Activated CD8-positive, alpha-beta T cell treated with anti-CD3 and anti-CD28 coated beads for 36 hours (primary cell): ENCODE data around the gene FASLG. TPM values are rescaled to one million over a fixed set of nuclear protein-coding genes. Genes with fewer than 3 reads are reported as not detected.
A peak's percentile ranks its signal among the peaks of the same experiment; 100 is the strongest.

Source experiments
- ATAC-seq: fragments of 200-7000 bp; cut with Tn5 transposase; one replicate; pipeline ENCODE4 v1.10.0; 2021; ENCODE audit warnings: mild to moderate bottlenecking, moderate library complexity
- CTCF ChIA-PET: fragments of 350-600 bp; sonication (Branson Sonifier 250); formaldehyde crosslinking; loops from one replicate; lab custom pipeline; 2021; ENCODE audit warnings: antibody characterized with exemption; lab: Charles Lee
- POLR2A ChIA-PET: fragments of 350-600 bp; sonication (Branson Sonifier 250); formaldehyde crosslinking; loops from one replicate; lab custom pipeline; 2021; ENCODE audit warnings: antibody characterized with exemption; lab: Charles Lee
- DNase-seq: peaks from one replicate; pipeline ENCODE4 v3.0.0-alpha.2; 2020
- H3K27ac Mint-ChIP-seq: one replicate; pipeline ENCODE4 v1.8.0; 2021; ENCODE audit warnings: mild to moderate bottlenecking, mixed read lengths
- H3K27me3 Mint-ChIP-seq: one replicate; pipeline ENCODE4 v1.8.0; 2021; ENCODE audit warnings: mixed read lengths
- H3K36me3 Mint-ChIP-seq: one replicate; pipeline ENCODE4 v1.8.0; 2021; ENCODE audit warnings: low read depth, mixed read lengths
- H3K4me1 Mint-ChIP-seq: one replicate; pipeline ENCODE4 v1.8.0; 2021; ENCODE audit warnings: low read depth, mixed read lengths
- H3K4me3 Mint-ChIP-seq: one replicate; pipeline ENCODE4 v1.8.0; 2021; ENCODE audit warnings: mild to moderate bottlenecking, moderate library complexity, mixed read lengths
- H3K9me3 Mint-ChIP-seq: one replicate; pipeline ENCODE4 v1.8.0; 2021; ENCODE audit warnings: mixed read lengths
- CTCF ChIP-seq: fragments of 200-600 bp; IDR thresholded peaks from one replicate; pipeline ENCODE4 v1.8.0; 2022; ENCODE audit warnings: antibody characterized with exemption, mild to moderate bottlenecking
- intact Hi-C: fragments of 100-400 bp; cut with micrococcal nuclease; formaldehyde crosslinking; loops from one replicate; pipeline ENCODE4 v1.10.0; 2022
- total RNA-seq, 2 experiments: library from RNA; stranded (reverse); gene quantifications; one replicate each; pipeline ENCODE4 v1.2.3, GENCODE V29; 2021

Gene FASLG
- total RNA-seq, 2 experiments from 2014 or later: 7.0 to 8.4 TPM

DNA sequence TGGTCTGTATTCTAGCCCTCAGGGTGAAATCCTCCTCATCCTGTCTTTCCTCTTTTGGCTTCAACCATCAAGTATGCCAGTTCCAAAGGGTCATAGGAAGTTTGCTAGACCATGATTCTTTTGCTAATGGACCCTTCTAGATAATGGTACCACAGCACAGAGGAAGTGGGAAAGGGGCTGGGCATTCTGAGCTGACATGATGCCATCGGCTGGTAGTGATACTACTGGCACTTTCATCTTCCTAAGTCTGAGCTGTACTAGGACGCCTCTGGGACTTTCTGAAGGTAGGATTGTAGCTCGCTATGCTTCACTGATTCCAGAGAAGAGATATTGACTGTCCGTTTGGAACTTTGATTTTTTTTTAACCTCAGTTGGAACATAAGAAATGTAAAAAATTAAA, 11.4 kb downstream of the FASLG start:
- POLR2A ChIA-PET: interaction anchor here (0.9 to 2.5 kb wide), 9 partner anchors 8 to 38 kb away, joined by 3 to 12 read pairs (median 4); partner anchors contain the start of gene FASLG
- no peak for TF ChIP-seq CTCF
- ATAC-seq (peak; percentile 69), DNase-seq (peak; percentile 62)
- peaks cover 4% of the 10 kb centered on the region for H3K9me3 Mint-ChIP-seq
- H3K27ac Mint-ChIP-seq: peak overlapping the region; percentile 77
- H3K4me3 Mint-ChIP-seq: peak overlapping the region; percentile 35
- peaks cover 17% of the 10 kb centered on the region for H3K27me3 Mint-ChIP-seq
- H3K36me3 Mint-ChIP-seq: peaks cover 38% of the 10 kb centered on the region
- intact Hi-C loops: loop anchor here (1.0 to 2.0 kb wide), 3 partner anchors 8 to 38 kb away; no protein-coding TSS in a partner anchor
- CTCF ChIA-PET: interaction anchor here (0.7 to 2.5 kb wide), 15 partner anchors 9 to 157 kb away, joined by 3 to 11 read pairs (median 4); partner anchors contain the start of gene FASLG
- peaks cover 85% of the 10 kb centered on the region for H3K4me1 Mint-ChIP-seq

DNA sequence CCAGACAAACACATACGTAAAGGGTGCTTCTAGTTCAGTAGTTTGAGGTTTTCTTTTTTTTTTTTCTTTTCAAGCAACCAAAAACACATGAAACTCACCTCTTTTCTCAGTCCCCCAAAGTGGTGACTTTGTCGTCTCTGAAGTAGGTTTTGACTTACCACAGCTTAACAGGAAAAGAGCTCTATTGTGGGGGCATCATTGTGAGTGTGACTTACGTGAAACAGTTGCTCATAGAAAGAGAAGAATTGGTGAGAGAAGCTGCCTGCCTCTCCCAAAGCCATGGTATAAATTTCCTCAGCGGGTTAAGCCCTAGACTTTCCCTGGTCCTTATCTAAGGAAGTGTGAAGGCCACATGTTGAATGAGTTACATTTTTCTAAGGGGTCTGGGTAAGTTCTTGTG, 11.9 kb downstream of the FASLG start:
- peak overlapping the region; percentile 77 for H3K27ac Mint-ChIP-seq
- peaks cover 17% of the 10 kb centered on the region for H3K27me3 Mint-ChIP-seq
- CTCF ChIA-PET: interaction anchor here (0.7 to 2.5 kb wide), 16 partner anchors 8 to 539 kb away, joined by 3 to 11 read pairs (median 4); partner anchors contain the start of gene FASLG
- intact Hi-C loops: loop anchor here (1.0 to 2.0 kb wide), 3 partner anchors 8 to 38 kb away; no protein-coding TSS in a partner anchor
- POLR2A ChIA-PET: interaction anchor here (0.6 to 2.5 kb wide), 10 partner anchors 8 to 37 kb away, joined by 3 to 12 read pairs (median 4); partner anchors contain the start of gene FASLG
- H3K9me3 Mint-ChIP-seq: peaks cover 4% of the 10 kb centered on the region
- DNase-seq (peak; percentile 59), ATAC-seq (peak; percentile 77)
- peaks cover 34% of the 10 kb centered on the region for H3K36me3 Mint-ChIP-seq
- TF ChIP-seq CTCF: no peak
- H3K4me1 Mint-ChIP-seq: peaks cover 85% of the 10 kb centered on the region
- peak overlapping the region; percentile 35 for H3K4me3 Mint-ChIP-seq

GRCh38 chr1:172671591-172671990, 12.7 kb downstream of the FASLG start:
- no peak overlapping the region for H3K4me3 Mint-ChIP-seq

GRCh38 chr1:172672720-172673119, 13.8 kb downstream of the FASLG start:
- Mint-ChIP-seq H3K4me3 (no peak overlapping the region), H3K27me3 (peaks cover 10% of the 10 kb centered on the region), H3K4me1 (peaks cover 87% of the 10 kb centered on the region), H3K9me3 (peaks cover 6% of the 10 kb centered on the region), H3K27ac (no peak overlapping the region), H3K36me3 (peaks cover 17% of the 10 kb centered on the region)
- DNase-seq (no peak), ATAC-seq (no peak)
- intact Hi-C loops: no loop called here
- ChIA-PET POLR2A (interaction anchor here (0.9 kb wide), 1 partner anchor 36 kb away, joined by 3 read pairs; no protein-coding TSS in a partner anchor), CTCF (interaction anchor here (0.9 to 1.2 kb wide), 2 partner anchors 46 to 47 kb away, joined by 3 read pairs; no protein-coding TSS in a partner anchor)
- TF ChIP-seq CTCF: no peak

More at GRCh38 chr1:172671591-172671990, 12.7 kb downstream of the FASLG start:
- peaks cover 26% of the 10 kb centered on the region for H3K36me3 Mint-ChIP-seq
- H3K4me1 Mint-ChIP-seq: peaks cover 84% of the 10 kb centered on the region
- ChIA-PET POLR2A (interaction anchor here (0.9 to 2.5 kb wide), 4 partner anchors 9 to 37 kb away, joined by 3 to 12 read pairs (median 5); partner anchors contain the start of gene FASLG), CTCF (interaction anchor here (0.7 to 2.5 kb wide), 4 partner anchors 13 to 540 kb away, joined by 3 to 9 read pairs (median 6); partner anchors contain the start of gene FASLG)
- no peak for TF ChIP-seq CTCF
- ATAC-seq (no peak), DNase-seq (no peak)
- intact Hi-C loops: loop anchor here (2.0 kb wide), 2 partner anchors 33 to 37 kb away; no protein-coding TSS in a partner anchor
- H3K27me3 Mint-ChIP-seq: peaks cover 14% of the 10 kb centered on the region
- no peak overlapping the region for H3K27ac Mint-ChIP-seq
- H3K9me3 Mint-ChIP-seq: peaks cover 4% of the 10 kb centered on the region

DNA sequence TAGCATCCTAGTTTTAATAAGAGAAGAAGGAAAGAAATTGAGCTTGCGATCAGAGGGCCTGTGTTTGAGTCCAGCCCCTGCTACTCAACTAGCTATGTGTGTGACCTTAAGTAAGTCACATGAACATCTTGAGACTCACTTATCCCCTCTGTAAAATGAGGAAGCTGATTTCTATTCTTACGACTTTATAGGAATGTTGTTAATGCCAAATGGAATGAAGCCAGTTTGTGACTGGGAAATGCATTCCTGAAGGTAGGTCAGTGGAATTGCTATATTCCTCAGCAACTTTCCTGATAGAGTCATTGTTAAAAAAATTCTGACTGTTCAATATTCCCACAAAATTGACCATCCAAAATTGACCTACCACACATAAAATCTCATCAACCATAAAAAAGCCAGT, 14.9 kb downstream of the FASLG start:
- ChIA-PET CTCF (interaction anchor here (0.9 to 1.7 kb wide), 5 partner anchors 15 to 52 kb away, joined by 3 to 6 read pairs (median 3); partner anchors contain the start of gene FASLG), POLR2A (interaction anchor here (0.8 to 1.0 kb wide), 2 partner anchors 26 to 32 kb away, joined by 3 read pairs; no protein-coding TSS in a partner anchor)
- peak overlapping the region; percentile 13 for H3K27ac Mint-ChIP-seq
- H3K4me3 Mint-ChIP-seq: no peak overlapping the region
- H3K36me3 Mint-ChIP-seq: peaks cover 9% of the 10 kb centered on the region
- no peak for TF ChIP-seq CTCF
- H3K27me3 Mint-ChIP-seq: peaks cover 10% of the 10 kb centered on the region
- peaks cover 6% of the 10 kb centered on the region for H3K9me3 Mint-ChIP-seq
- ATAC-seq (no peak), DNase-seq (no peak)
- intact Hi-C loops: no loop called here
- peaks cover 85% of the 10 kb centered on the region for H3K4me1 Mint-ChIP-seq
